HG03378 (cell line): ENCODE measurements around the gene PRSS16.
"Not testable (repeated sequence)": the region's sequence is repeated elsewhere in the genome, so short reads cannot be mapped to it uniquely, and the experiment has no call there.

ENCODE experiments used
- ATAC-seq: cut with Tn5 transposase; IDR thresholded peaks from one replicate; pipeline ENCODE4 v1.9.1; 2021; ENCODE audit warnings: mild to moderate bottlenecking, moderate library complexity; ENCODE audit not compliant: unreplicated experiment

The PRSS16 gene

GRCh38 chr6:27247133-27247836 is at the start of gene PRSS16:
PRSS16 (plus strand) TSS chr6:27247701; CDS start chr6:27247738, 37 bp downstream.
- ATAC-seq = no peak

GRCh38 chr6:27205375-27206278 is 41.9 kb upstream of the PRSS16 start:
- no peak for ATAC-seq

DNA sequence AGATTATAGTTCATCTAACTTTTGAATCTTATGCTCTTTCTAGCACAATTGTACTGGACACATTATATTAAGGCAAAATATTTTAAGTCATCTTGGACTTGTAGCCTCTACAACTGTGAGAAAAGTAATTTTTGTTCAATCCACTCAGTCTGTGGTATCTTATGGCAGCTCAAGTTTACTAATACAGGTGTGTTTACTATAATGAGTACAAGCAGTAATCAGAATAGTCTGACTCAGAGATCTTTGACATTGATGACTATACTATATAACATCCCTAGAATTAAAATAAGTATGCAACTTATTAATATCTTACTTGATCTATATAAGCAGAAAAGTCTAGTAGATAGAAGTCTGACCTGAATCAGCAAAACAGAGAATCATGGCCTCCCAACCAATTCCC is 40.7 kb upstream of the PRSS16 start:
- no peak for ATAC-seq

DNA sequence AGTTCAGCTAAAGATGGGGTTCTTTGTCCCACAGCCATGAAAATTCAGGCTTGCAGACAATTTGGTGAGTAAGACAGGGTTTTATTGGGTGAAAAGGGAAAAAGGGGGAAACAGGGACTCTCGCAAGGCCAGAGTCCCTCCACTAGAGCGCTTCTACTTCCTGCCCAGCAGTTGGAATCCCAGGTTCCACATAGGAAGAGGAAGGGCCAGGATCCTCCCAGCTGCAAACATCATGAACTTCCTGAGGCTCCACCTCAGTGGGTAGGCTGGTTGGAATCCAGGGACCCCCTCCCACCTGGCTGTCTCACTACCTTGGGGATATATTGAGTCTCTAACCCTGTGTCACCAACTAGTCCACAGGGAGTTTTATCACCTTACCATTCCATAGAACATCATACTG is 39.5 kb upstream of the PRSS16 start:
- no peak for ATAC-seq

- no peak for ATAC-seq
These were observed 38.3 kb upstream of the PRSS16 start for GRCh38 chr6:27209196-27209595.

GRCh38 chr6:27209659-27210269 is 37.7 kb upstream of the PRSS16 start:
- no peak for ATAC-seq

DNA sequence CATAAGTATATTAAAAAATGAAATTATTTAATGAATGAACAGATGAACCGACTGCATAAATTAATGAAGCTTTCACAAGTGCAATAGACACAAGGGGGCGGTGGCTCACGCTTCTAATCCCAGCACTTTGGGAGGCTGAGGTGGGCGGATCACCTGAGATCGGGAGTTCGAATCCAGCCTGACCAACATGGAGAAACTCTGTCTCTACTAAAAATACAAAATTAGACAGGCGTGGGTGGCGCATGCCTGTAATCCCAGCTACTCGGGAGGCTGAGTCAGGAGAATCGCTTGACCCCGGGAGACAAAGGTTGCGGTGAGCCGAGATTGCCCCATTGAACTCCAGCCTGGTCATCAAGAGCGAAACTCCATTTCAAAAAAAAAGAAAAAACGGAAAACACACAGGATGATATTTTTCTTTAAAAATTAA is 34.4 kb upstream of the PRSS16 start:
- ATAC-seq = not testable (repeated sequence)

DNA sequence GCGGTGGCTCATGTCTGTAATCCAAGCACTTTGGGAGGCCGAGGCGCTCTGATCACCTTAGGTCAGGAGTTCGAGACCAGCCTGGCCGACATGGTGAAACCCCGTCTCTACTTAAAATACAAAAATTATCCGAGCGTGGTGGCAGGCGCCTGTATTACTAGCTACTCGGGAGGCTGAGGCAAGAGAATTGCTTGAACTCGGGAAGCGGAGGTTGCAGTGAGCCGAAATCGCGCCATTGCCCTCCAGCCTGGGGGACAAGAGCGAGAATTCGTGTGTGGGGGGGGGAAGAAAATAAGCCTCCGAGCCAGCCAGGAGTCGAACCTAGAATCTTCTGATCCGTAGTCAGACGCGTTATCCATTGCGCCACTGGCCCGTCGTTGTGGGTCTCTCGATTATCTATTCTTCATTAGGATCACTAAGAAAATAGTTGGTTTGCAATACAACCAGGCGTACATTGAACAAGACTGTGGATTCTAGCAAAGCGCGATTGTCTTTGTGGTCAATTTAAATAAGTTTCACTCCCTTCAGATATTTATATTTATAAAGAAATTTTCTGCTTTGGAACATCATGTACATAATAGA is 33.9 kb upstream of the PRSS16 start:
- no peak for ATAC-seq

- no peak for ATAC-seq
These were observed 33.3 kb upstream of the PRSS16 start for GRCh38 chr6:27214126-27214601.

DNA sequence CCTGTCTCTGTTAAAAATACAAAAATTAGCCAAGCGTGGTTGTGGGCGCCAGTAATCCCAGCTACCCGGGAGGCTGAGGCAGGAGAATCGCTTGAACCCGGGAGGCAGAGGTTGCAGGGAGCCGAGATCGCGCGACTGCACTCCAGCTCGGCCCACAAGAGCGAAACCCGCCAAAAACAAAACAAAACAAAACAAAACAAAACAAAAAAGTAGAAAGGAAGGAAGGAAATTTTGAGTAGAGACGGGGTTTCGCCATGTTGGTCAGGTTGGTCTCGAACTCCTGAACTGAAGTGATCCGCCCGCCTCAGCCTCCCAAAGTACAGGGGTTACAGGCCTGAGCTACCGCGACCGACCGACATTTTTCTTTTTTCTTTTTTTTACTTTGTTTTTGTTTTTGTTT is 30.6 kb upstream of the PRSS16 start:
- ATAC-seq = no peak

- ATAC-seq = not testable (repeated sequence)
These were observed 24.5 kb upstream of the PRSS16 start for GRCh38 chr6:27222971-27223370.

DNA sequence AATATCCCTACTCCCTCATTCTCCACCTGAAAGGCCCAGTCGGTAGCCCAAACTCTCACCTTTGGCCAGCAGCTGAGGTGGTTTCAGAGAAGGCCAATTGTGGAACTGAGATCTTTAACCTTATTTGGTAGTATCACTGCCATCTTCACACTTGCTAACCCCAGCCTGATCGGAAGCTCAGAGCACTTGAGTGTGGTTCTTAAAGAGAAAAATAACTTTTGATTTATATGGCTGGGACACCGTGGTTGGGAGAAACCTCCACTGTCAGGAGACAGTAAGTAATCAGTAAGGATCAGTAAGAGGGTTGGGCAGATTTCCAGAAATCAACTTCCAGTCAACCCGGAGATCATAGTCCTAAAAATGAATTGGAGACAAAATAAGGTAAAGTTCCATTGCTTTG is 22.8 kb upstream of the PRSS16 start:
- no peak for ATAC-seq

DNA sequence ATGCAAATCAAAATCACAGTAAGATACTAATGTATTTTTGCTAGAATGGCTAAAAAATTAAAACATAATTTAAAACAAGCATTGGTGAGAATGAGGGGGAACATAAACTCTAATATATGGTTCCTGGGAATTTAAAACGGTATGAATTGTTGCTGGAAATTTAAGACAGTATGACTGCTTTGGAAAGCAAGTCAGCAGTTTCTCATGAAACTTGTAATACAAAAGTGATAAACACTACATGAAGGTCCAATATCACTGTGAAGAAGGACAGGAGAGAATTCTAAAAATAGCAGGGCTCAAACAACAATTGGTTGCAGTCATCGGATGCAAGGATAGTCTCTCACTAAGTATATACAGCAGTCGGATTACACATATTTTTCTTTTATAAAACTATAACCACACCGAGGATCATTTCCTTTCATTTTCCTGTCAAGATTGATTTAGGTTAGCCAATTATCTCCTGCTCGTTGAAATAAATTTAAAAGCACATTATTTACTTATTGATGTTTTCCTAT is 18.5 kb upstream of the PRSS16 start:
- no peak for ATAC-seq

GRCh38 chr6:27230758-27231111 is 16.8 kb upstream of the PRSS16 start:
- no peak for ATAC-seq

- no peak for ATAC-seq
These were observed 12.9 kb upstream of the PRSS16 start for GRCh38 chr6:27234576-27234975.

GRCh38 chr6:27237089-27237803 is 10.3 kb upstream of the PRSS16 start:
- ATAC-seq = no peak

- ATAC-seq = no peak
These were observed 9.2 kb upstream of the PRSS16 start for GRCh38 chr6:27238010-27238983.

DNA sequence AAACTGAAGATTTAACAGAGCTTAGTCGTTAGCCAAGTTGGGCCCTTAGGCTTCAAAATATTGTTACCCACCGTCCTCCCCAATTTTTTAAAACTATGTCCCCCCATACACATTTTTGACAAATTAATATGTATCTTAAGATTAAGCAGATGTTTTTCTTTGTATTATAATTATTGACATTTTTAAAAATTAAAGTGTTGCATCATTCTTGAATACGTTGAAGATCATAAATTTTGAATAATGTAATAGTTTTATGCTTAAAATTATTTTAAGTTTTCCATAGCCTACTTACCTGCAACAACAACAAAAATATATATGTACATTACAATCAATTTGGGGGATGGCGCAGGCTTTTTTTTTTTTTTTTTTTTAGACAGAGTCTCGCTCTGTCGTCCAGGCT is 8.2 kb upstream of the PRSS16 start:
- no peak for ATAC-seq

- no peak for ATAC-seq
These were observed 6.1 kb upstream of the PRSS16 start for GRCh38 chr6:27241443-27241842.
